Medulla oblongata (tissue), 1 donor: Measurements from ENCODE around the gene NEBL.
A peak's percentile ranks its signal among the peaks of the same experiment; 100 is the strongest.

ENCODE experiments used
- DNase-seq: peaks from one replicate; pipeline ENCODE4 v3.0.0-alpha.2; 2015; ENCODE audit errors: extremely low spot score

NEBL gene

GRCh38 chr10:20870834-20871233 is 26.3 kb downstream of the NEBL start:
- no peak for DNase-seq

DNA sequence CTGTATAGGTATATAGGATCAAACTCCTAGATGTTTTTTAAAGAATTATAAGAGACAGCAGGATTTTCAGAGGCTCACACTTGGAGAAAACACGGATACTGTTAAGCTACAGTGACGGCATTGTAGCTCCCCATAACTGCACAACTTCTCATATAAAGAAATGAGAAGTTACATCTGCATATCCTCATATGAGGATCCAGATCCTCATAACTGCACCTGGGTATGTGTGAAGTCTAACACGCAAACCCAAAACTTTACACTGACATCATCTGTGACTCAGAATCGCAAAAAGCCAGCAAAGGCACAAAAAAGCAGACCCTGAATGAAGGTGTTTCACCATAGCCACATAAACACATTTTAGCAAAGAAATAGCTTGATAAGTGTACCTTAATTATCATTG is 34.1 kb downstream of the NEBL start:
- no peak for DNase-seq

DNA sequence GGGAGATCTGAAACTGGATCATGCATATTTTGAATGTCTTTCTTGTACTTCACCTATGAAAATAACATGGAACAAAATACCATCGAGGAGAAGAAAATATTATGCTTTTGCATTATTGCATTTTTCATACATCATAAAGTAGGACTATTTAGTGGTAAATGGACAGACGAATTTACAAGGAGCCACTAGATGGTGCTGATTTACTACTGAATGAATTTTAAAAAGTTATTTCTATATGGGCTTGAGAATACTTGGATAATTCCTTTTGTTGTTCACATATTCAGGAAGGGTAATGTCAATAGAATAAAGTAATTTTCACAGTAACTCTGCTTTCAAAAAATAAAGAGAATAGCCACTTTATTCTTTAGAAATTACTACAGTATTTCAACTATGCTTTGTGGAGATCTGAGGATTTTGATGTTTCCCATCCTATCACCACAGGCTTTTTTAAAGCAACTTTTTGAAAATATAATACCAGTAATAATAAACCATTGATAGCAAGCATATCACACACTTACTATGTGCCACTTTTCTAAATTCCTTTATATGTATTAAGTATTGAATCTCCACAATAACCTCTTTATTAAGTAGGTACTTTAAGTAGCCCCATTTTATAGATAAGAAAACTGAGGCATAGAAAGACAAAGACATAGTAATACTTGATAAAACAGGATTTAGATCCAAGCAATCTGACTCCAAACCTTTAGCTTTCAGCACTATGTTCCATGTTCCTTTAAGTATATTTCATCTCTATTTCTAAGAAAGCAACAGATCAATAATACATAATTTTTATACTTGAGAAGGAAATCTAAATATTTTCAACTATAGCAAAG is 38.6 kb downstream of the NEBL start:
- peak; percentile 42 for DNase-seq

DNA sequence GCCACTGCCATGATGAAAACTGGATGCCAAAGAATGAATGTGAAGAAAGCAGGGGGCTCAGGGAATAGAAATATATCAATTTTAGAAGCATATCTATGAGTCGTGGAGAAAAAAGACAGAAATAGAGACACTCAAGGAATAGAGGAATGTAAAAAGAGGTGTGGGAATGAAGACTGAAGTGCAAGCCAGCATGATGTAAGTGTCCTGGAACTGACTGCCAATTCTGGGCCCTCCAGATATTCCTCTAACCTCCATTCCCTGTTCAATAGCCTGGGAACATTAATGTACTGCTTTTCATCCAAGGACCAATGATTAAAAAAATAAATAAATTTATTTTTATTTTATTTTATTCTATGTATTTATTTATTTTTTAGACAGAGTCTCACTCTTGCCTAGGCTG is 40.6 kb downstream of the NEBL start:
- no peak for DNase-seq

- no peak for DNase-seq
Measured at GRCh38 chr10:20855398-20856038, 41.6 kb downstream of the NEBL start.

GRCh38 chr10:20853276-20853675 is 43.8 kb downstream of the NEBL start:
- no peak for DNase-seq

DNA sequence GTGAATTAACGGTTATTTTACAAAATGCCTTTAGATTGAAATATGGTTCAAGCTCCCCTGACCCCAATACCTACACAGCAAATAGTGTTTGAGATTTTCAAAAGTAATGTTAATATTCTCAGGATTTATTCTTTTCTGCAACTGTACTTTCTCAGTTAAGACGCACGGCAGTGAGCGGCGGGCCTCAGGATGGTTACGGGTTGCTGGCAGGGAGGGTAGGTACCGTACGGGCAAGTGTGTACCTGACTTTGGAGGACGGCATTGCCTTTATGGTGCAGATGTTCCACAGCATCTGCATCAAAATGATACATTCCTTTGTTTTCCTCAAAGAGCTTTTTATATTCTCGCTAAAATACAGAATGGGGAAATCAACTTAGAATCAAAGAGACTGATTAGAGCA is 44.8 kb downstream of the NEBL start:
- DNase-seq = no peak

DNA sequence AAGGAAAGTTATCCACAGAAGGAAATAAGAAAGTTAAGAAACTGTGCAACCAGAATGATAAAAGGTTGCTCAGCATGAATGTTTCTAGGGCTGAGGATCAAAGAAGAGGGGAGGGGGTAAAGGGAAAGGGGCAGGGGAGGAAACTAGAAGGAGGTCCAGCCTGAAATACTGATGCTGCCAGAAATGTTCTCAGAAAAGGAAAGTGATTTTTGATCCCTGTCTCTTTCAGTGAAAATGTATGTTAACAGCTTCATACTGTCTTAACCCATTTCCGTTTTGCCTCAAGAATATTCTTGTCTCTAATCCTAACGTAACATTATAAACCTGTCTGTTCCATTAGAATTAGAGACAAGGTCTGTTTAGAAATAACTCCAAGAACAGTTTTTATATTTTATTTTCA is 49.6 kb downstream of the NEBL start:
- DNase-seq = no peak

GRCh38 chr10:20846263-20846662 is 50.8 kb downstream of the NEBL start:
- DNase-seq = no peak

DNA sequence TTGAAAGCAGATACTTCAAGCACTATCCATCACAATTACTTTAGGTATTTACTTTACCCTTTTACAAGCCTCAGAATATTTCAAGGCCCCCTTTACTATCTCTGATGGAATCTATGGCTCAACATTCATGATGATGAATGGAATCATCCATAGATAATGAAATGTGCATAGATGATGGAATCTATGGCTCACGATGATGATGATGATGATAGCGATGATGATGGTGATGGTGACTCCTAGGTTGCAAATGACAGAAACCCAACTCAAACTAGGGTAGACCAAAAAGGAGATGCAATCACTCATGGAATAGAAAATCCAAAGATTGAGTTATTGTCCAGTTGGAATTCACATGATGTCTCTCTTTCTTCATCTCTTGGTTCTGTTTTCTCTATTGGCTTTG is 55.7 kb downstream of the NEBL start:
- DNase-seq = no peak

GRCh38 chr10:20839910-20840309 is 57.2 kb downstream of the NEBL start:
- DNase-seq = no peak

- DNase-seq = no peak
Measured at GRCh38 chr10:20839141-20839540, 58.0 kb downstream of the NEBL start.

GRCh38 chr10:20836401-20836800 is 60.7 kb downstream of the NEBL start:
- DNase-seq = no peak

GRCh38 chr10:20835335-20835734 is 61.8 kb downstream of the NEBL start:
- DNase-seq = no peak

DNA sequence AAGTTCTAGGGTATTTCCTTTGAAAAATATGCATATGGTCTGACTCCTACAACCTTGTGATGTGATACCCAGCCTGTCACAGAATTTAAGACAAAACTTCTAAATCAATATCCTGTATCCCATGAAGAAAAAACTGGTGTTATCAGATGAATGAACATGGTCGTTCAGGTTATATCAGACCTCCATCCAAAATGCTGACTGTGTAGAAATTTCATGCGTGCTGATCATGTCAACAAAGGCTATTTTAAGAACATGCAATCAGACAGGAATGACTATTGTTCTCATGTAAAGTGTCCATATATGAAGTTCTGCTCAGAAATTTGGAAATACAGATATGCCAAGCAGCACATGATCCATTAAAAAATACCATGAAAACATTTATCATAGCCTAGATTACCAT is 62.3 kb downstream of the NEBL start:
- no peak for DNase-seq

DNA sequence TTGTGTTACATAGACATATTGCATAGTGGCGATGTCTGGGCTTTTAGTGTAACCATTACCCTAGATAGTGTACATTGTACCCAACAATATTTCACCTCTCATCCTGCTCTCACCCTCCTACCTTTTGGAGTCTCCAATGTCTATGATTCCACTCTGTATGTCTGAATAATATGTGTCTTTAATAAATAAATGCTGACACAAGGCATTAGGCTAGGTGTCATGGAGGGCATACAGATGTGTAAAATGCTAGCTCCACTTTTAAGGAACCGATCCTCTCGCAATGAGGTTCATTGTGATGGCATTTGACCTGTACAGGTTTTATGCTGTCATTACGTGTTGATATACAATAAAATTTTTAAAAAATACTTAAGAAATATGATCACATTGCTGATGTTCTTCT is 74.3 kb downstream of the NEBL start:
- DNase-seq = no peak

DNA sequence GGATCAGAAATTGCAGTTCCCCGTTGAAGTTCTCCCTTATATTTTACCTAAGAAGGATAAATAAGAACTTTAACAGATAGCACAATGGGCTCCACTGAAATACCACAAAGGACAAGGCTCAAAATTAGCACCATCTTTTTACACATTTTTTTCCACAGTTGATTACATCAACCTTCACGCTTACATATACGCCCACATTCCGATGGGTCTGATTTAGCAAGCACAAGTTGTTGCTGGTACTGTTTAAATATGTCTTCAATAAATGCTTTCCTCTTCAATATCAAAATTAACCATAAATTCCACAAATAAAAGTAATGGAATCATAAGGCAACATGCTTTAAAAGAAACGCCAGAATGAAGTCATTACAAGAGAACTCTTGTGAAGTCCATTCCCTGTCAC is 79.5 kb downstream of the NEBL start:
- no peak for DNase-seq

DNA sequence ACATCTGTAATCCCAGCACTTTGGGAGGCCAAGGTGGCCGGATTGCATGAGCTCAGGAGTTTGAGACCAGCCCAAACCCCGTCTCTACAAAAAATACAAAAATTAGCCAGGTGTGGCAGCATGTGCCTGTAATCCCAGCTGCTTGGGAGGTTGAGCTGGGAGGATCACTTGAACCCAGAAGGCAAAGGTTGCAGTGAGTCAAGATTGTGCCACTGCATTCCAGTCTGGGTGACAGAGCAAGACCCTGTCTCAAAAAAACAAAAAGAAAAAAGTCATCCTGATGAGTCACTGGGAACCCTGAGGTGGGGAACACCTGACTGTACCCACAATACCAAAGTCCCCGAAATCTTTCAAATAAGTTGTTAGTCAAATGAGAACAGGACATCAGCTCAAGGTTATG is 80.0 kb downstream of the NEBL start:
- no peak for DNase-seq

GRCh38 chr10:20814116-20814515 is 83.0 kb downstream of the NEBL start:
- DNase-seq = no peak

- DNase-seq = no peak
Measured at GRCh38 chr10:20811131-20811530, 86.0 kb downstream of the NEBL start.

DNA sequence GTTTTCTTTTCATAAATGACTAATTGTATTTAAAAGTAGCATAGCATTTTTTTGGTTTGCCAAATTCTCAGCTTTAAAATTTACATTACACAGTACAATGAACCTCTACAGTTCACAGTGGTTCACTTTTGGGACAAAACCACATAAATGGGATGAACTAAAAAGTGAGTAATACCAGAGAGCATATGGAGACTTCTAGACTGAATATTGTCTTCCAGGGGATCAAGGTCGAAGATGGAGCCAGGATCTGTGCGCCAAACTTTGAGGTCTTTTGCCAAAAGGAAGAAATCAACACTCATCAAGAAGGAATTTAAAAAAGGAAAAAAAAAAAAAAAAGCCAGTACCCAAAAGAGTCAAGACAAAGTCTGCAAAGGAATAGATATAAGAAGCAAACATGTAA is 87.5 kb downstream of the NEBL start:
- no peak for DNase-seq

DNA sequence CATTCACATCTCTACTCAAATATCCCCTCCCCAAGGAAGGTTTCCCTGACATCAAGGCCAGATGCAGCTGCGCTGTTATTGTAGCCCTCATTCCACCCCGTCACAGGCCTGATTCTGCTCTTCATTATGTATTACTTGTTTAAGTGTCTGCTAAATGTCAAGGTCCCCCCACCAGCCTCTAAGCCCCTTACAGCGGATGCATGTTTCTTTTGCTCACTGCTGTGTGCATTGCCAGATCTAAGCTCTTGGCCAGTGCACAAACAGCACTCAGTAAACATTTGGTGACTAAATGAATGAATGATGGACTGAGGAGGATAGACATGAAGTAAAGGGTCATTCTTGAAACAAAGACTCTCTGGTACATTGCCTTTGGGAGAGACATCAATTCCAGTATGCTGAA is 90.6 kb downstream of the NEBL start:
- DNase-seq = no peak

DNA sequence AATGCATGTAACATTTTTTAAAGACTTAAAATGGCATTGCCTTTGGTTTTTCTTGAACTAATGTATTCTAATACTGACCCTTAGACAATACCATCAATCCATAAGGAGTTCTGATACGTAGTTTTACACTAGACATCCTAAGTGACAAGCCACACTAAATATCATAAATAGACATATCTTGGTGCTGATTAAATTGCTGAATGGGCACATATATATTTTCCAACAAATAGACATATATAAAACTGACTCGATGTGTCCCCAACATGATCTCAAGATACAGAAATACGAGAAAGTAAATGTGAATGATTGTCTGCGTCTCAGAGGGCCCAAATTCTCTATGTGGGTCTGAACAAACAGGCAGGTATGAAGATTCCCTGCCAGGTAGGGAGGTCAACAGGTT is 99.8 kb downstream of the NEBL start:
- no peak for DNase-seq

DNA sequence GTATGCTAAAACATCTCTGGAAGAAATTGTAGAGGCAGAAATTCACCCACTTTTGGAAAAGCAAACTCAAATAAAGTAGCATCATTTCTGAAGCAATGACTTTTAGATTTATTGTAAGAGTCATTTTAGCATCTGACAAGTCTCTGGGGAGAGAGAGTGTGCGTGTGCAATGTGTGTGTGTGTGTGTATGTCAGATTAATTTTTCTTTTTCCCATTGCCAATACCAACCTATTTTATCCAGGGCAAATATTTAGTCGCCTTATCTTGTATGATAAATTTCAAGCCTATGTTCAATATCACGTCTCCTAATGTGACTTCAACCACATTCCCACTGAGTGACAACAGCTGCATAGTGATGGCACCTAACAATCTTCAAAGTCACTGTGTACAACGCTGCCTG is 101.7 kb downstream of the NEBL start:
- no peak for DNase-seq
